Measurements from ENCODE around the gene LGR6.

LGR6 gene

GRCh38 chr1:202220733-202221132 is 27.1 kb downstream of the LGR6 start:
- H4K20me1 ChIP-seq (ENCODE audit: insufficient read depth): no peaks in the 10 kb centered on the region

DNA sequence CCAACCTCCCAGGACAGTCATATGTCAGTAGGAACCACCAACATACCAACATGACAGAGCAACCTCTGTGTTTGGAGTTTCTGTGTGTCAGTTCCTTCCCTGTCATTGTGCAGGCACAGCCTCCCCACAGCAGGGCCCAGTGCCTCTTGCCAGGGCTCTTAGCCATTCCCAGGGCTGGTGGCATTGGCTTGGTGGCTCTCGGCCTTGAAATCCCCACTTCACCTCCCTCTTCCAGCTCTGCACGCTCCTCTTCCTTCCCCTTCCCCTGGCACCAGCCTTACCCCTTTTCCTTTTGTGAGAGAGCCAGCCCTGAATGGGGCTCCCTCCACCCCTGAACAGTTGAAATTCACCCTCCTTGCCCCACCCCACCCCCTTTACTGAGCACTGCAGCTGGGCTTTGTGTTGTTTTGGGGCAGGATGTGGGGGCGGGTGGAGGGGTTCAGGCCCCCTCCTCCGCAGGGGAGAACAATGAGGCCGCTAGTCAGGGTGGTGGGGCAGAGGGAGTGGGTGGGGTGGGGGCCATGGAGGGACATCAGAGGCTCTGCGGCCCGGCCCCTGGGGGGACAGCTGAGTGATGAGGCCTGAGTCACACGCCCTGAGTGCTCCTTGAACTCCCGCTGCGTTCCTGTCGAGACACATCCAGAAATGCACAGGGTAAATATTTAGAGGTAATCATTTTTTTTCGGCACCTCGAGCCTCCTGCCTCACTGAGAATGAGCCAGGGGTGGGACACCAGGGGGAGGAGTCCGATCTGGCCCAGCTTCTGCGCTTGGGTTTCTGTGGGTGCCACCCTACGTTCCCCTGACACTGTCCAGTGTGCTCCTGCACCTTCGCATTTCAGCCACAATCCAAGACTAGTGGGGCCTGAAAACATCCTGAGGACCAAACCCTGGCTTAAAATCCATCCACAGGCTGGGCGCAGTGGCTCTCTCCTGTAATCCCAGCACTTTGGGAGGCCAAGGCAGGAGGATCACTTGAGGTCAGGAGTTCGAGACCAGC is 28.6 kb downstream of the LGR6 start:
- Histone ChIP-seq H3K4me3 (IDR thresholded peaks at IDR 0.05; ENCODE audit: insufficient read depth, low read depth, low read length) (no peak overlapping the region), H3K4me2 (no peak overlapping the region), H2AFZ (ENCODE audit: low read depth) (no peak overlapping the region), H3K79me2 (ENCODE audit: insufficient read depth, low read depth) (no peaks in the 10 kb centered on the region), H4K20me1 (ENCODE audit: insufficient read depth) (no peaks in the 10 kb centered on the region), H3K4me1 (ENCODE audit: low read depth, poor library complexity, severe bottlenecking) (peaks cover 2% of the 10 kb centered on the region), H3K27me3 (ENCODE audit: insufficient read depth, low read depth) (peaks cover 33% of the 10 kb centered on the region), H3K9ac (no peak overlapping the region), H3K36me3 (ENCODE audit: insufficient read depth) (no peaks in the 10 kb centered on the region), H3K27ac (no peak overlapping the region)
- TF ChIP-seq CTCF (conservative IDR thresholded peaks at IDR 0.05; ENCODE audit: low read depth, low read length): no peak

More at GRCh38 chr1:202220733-202221132, 27.1 kb downstream of the LGR6 start:
- no peak overlapping the region for H3K4me3 ChIP-seq (IDR thresholded peaks at IDR 0.05; ENCODE audit: insufficient read depth, low read depth, low read length)
- TF ChIP-seq CTCF (conservative IDR thresholded peaks at IDR 0.05; ENCODE audit: low read depth, low read length): no peak
- no peak overlapping the region for H3K9ac ChIP-seq
- no peaks in the 10 kb centered on the region for H3K4me1 ChIP-seq (ENCODE audit: low read depth, poor library complexity, severe bottlenecking)
- no peak overlapping the region for H2AFZ ChIP-seq (ENCODE audit: low read depth)
- H3K27ac ChIP-seq: no peak overlapping the region
- H3K27me3 ChIP-seq (ENCODE audit: insufficient read depth, low read depth): peaks cover 39% of the 10 kb centered on the region
- no peaks in the 10 kb centered on the region for H3K36me3 ChIP-seq (ENCODE audit: insufficient read depth)
- no peak overlapping the region for H3K4me2 ChIP-seq
- no peaks in the 10 kb centered on the region for H3K79me2 ChIP-seq (ENCODE audit: insufficient read depth, low read depth)

DNA sequence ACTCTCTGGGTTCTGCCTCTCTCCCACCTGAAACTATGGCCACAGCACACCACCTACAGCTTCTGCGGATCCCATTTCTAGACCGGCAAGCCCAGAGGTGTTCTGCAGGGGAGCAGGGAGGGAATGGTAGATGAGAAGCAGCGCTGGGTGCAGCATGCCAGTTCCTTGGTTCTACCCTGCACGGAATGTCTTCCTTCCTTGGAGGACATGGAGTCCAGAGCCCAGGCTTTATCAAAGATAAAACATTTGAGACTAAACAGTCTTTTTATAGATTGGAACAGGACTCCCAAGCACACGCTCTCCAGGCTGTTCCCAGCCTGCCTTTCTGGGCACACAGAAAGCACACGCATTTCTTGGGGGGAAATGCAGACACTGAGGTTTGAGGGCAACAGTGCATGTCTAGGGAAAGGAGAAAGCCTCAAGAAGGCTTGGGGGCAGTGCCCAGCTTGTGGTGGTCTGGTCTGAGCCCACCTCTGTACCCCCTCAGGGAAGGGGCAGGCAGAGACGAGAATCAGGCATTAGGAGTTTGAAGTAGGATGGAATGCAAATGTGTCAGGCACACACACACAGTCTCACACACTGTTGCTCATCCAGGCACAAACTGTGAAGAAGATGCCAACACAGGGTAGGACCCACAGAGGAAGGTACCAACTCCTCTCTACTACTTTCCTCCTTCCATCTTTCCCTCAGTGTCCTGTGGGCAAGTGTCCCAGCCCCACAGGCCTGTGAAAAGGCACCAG is 29.7 kb downstream of the LGR6 start:
- Histone ChIP-seq H3K4me1 (ENCODE audit: low read depth, poor library complexity, severe bottlenecking) (peaks cover 13% of the 10 kb centered on the region), H3K9ac (no peak overlapping the region), H3K4me2 (no peak overlapping the region), H4K20me1 (ENCODE audit: insufficient read depth) (no peaks in the 10 kb centered on the region), H3K4me3 (IDR thresholded peaks at IDR 0.05; ENCODE audit: insufficient read depth, low read depth, low read length) (no peak overlapping the region), H3K27me3 (ENCODE audit: insufficient read depth, low read depth) (peaks cover 24% of the 10 kb centered on the region), H3K36me3 (ENCODE audit: insufficient read depth) (no peaks in the 10 kb centered on the region), H2AFZ (ENCODE audit: low read depth) (no peak overlapping the region), H3K27ac (no peak overlapping the region), H3K79me2 (ENCODE audit: insufficient read depth, low read depth) (no peaks in the 10 kb centered on the region)
- TF ChIP-seq CTCF (conservative IDR thresholded peaks at IDR 0.05; ENCODE audit: low read depth, low read length): no peak

DNA sequence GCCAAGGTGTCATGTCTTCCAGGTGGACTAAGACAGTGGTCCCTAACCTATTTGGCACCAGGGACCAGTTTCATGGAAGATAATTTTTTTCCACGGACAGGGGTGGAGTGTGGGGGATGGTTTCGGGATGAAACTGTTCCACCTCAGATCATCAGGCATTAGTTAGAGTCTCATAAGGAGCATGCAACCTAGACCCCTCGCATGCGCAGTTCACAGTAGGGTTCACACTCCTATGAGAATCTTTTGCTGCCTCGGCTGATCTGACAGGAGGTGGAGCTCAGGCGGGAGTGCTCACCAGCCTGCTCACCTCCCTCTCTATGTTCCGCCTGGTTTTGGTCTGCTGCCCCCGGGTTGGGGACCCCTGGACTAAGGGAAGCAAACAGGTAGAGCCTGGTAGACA is 30.9 kb downstream of the LGR6 start:
- Histone ChIP-seq H3K4me3 (IDR thresholded peaks at IDR 0.05; ENCODE audit: insufficient read depth, low read depth, low read length) (no peak overlapping the region), H2AFZ (ENCODE audit: low read depth) (no peak overlapping the region), H3K27ac (no peak overlapping the region), H3K36me3 (ENCODE audit: insufficient read depth) (no peaks in the 10 kb centered on the region), H3K4me2 (no peak overlapping the region), H3K79me2 (ENCODE audit: insufficient read depth, low read depth) (no peaks in the 10 kb centered on the region), H4K20me1 (ENCODE audit: insufficient read depth) (no peaks in the 10 kb centered on the region), H3K4me1 (ENCODE audit: low read depth, poor library complexity, severe bottlenecking) (peaks cover 19% of the 10 kb centered on the region), H3K9ac (no peak overlapping the region), H3K27me3 (ENCODE audit: insufficient read depth, low read depth) (peaks cover 12% of the 10 kb centered on the region; the same call in 1 of the 2 replicates)
- TF ChIP-seq CTCF (conservative IDR thresholded peaks at IDR 0.05; ENCODE audit: low read depth, low read length): no peak
